GM13976 (cell line): ENCODE results near the gene CDH13.
A peak's percentile ranks its signal among the peaks of the same experiment; 100 is the strongest.

ENCODE experiments used
- DNase-seq: peaks from one replicate; pipeline ENCODE4 v3.0.0; 2012; ENCODE audit warnings: low spot score
- CTCF ChIP-seq: IDR thresholded peaks from 2 replicates; pipeline ENCODE4 v1.5.1; 2012; ENCODE audit warnings: borderline replicate concordance, mild to moderate bottlenecking; ENCODE audit not compliant: insufficient read depth; ENCODE audit errors: extremely low read depth, missing control alignments, control extremely low read depth
- in situ Hi-C: fragments of 300-500 bp; cut with MboI; formaldehyde crosslinking; loops from one replicate; pipeline ENCODE4 v1.12.0; 2022; ENCODE audit warnings: low sequenced_read_pairs, mixed read lengths, inconsistent platforms; ENCODE audit not compliant: unreplicated experiment

CDH13 gene

GRCh38 chr16:83818276-83818675, 1191.5 kb downstream of the CDH13 start:
- no peak for TF ChIP-seq CTCF
- no peak for DNase-seq
- in situ Hi-C loops: no loop called here

- TF ChIP-seq CTCF: no peak
- in situ Hi-C loops: no loop called here
- DNase-seq: no peak
These were observed 1192.6 kb downstream of the CDH13 start for GRCh38 chr16:83819361-83819760.

- peak; percentile 88 for DNase-seq
- TF ChIP-seq CTCF: peak; percentile 89
- in situ Hi-C loops: no loop called here
These were observed 1199.6 kb downstream of the CDH13 start for GRCh38 chr16:83826146-83826913.

GRCh38 chr16:83830091-83830768, 1203.5 kb downstream of the CDH13 start:
- TF ChIP-seq CTCF: no peak
- in situ Hi-C loops: no loop called here
- DNase-seq: no peak

GRCh38 chr16:83830769-83831455, 1204.1 kb downstream of the CDH13 start:
- TF ChIP-seq CTCF: no peak
- DNase-seq: no peak
- in situ Hi-C loops: no loop called here

- no peak for TF ChIP-seq CTCF
- DNase-seq: no peak
- in situ Hi-C loops: no loop called here
These were observed 1204.8 kb downstream of the CDH13 start for GRCh38 chr16:83831456-83831987.
